ACC112 (cell line): ENCODE data around the gene IMPACT.

Experiments
- H2AFZ ChIP-seq: fragments of 200-600 bp; sonication (generic); one replicate; pipeline ENCODE4 v1.6.0; 2017; ENCODE audit warnings: antibody characterized with exemption, low read length; ENCODE audit not compliant: unreplicated experiment
- H3K27ac ChIP-seq: fragments of 200-600 bp; sonication (generic); 2 replicates; pipeline ENCODE4 v1.5.1; 2014; ENCODE audit warnings: low read depth, mild to moderate bottlenecking, antibody characterized with exemption, low read length, moderate library complexity
- H3K27me3 ChIP-seq: fragments of 200-600 bp; sonication (generic); 2 replicates; pipeline ENCODE4 v1.6.1; 2014; ENCODE audit warnings: mild to moderate bottlenecking, antibody characterized with exemption, low read length, moderate library complexity, mixed read lengths; ENCODE audit not compliant: insufficient read depth
- H3K36me3 ChIP-seq: fragments of 200-600 bp; sonication (generic); 2 replicates; pipeline ENCODE4 v1.6.1; 2016; ENCODE audit warnings: mild to moderate bottlenecking, antibody characterized with exemption, low read length, moderate library complexity, mixed read lengths; ENCODE audit not compliant: insufficient read depth
- H3K4me1 ChIP-seq: fragments of 200-600 bp; sonication (generic); one replicate; pipeline ENCODE4 v1.6.1; 2016; ENCODE audit warnings: low read length, mixed read lengths; ENCODE audit not compliant: insufficient read depth, unreplicated experiment, control insufficient read depth
- H3K4me3 ChIP-seq: fragments of 200-600 bp; sonication (generic); 2 replicates; pipeline ENCODE4 v1.5.1; 2014; ENCODE audit warnings: mild to moderate bottlenecking, low read depth, low read length
- H3K79me2 ChIP-seq: fragments of 200-600 bp; sonication (generic); one replicate; pipeline ENCODE4 v1.6.0; 2016; ENCODE audit warnings: low read length; ENCODE audit not compliant: control insufficient read depth, unreplicated experiment, insufficient read depth

Gene IMPACT

DNA sequence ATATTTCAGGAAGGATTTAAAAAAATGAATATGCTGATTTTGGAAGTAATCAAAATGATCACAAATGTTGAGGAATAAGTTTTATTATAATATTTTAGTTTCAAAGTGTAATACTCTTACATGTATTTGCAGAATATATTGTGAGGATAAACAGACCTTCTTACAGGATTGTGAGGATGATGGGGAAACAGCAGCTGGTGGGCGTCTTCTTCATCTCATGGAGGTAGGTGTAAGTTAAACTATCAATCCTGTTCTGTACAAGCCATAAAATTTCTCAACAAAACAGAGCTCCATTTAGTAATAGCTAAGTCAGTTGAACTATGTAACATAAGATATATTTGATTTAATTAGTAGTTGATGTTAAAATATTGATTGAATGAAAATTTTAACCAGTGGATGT lies 21.5 kb downstream of the IMPACT start:
- Histone ChIP-seq H3K4me1 (no peaks in the 10 kb centered on the region), H2AFZ (no peak overlapping the region), H3K27me3 (no peaks in the 10 kb centered on the region), H3K79me2 (no peaks in the 10 kb centered on the region), H3K27ac (no peak overlapping the region), H3K36me3 (peaks cover 25% of the 10 kb centered on the region), H3K4me3 (no peak overlapping the region)

DNA sequence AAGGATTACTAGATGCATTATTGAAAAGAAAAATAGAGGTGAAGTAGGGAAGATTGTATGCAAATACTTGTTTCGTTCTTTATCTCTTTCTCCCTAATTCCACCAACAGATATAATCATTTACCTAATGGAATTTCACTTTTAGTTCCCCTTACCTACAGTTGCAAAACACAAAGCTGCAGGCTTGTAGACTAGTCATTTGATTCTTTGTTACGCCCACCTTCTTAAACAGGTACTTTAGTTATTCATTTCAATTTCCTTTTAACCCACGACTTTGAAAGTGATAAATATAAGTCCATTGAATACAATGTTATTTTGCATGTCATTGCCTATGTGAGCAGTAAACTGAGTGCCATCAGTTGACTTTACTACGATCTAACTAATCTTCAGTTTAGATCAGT lies 30.1 kb downstream of the IMPACT start:
- H2AFZ ChIP-seq: no peak overlapping the region

DNA sequence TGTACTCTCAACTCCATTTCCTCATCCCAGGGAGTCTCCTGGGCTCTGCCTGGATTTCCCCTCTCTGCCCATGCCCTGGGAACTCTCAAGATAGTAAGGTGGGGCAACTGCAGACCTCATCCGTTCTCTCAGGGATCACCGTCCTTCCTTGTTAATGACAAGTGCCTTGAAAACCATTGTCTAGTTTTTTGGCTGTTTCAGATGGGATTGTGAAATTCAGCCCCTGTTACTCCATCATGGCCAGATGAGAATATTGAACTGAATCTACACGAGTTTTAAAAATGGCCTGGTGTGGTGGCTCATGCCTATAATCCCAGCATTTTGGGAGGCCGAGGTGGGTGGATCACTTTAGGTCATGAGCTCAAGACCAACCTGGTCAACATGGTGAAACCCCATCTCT lies 33.3 kb downstream of the IMPACT start:
- no peaks in the 10 kb centered on the region for H3K4me1 ChIP-seq
- H3K4me3 ChIP-seq: no peak overlapping the region
- H3K27ac ChIP-seq: no peak overlapping the region
- H3K27me3 ChIP-seq: no peaks in the 10 kb centered on the region
- H3K79me2 ChIP-seq: no peaks in the 10 kb centered on the region
- H3K36me3 ChIP-seq: no peaks in the 10 kb centered on the region
- H2AFZ ChIP-seq: no peak overlapping the region

More for the DNA sequence above, 30.1 kb downstream of the IMPACT start:
- Histone ChIP-seq H3K27ac (no peak overlapping the region), H3K4me3 (no peak overlapping the region), H3K4me1 (no peaks in the 10 kb centered on the region), H3K27me3 (no peaks in the 10 kb centered on the region), H3K79me2 (no peaks in the 10 kb centered on the region), H3K36me3 (0 out of 2 replicates have a peak, but pooled peaks cover 4% of the 10 kb centered on the region)

- H3K27me3 ChIP-seq: no peaks in the 10 kb centered on the region
- H2AFZ ChIP-seq: no peak within 1 kb of the TSS
- no peaks in the 10 kb centered on the region for H3K36me3 ChIP-seq
- no peaks in the 10 kb centered on the region for H3K4me1 ChIP-seq
- no peaks in the 10 kb centered on the region for H3K79me2 ChIP-seq
- H3K27ac ChIP-seq: no peak within 1 kb of the TSS
- H3K4me3 ChIP-seq: no peak within 1 kb of the TSS
These were observed 33.9 kb downstream of the IMPACT start, which contains the start of gene HRH4 for GRCh38 chr18:24460388-24460787. TSS of gene HRH4 (plus strand) at chr18:24460637. CDS start at chr18:24460729, 92 bp downstream.

DNA sequence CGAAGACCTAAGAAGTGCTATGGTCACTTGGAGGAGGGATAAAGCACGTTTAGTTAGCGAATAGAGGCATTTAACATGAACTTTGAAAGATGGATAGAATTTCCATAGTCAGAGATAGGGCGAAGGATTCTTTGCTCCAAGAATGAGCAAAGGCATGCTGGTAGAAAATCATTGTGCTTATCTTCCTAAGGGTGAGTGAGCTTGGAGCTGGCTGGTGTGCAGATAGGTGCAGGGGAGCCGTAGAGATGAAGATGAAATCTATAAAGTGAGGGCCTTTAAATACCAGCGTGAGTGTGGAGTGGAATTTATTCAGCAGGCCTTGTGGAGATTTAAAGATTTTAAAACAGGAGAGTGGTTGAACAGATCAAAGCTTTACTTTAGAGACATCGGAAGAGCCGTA lies 35.5 kb downstream of the IMPACT start:
- Histone ChIP-seq H3K4me3 (no peak overlapping the region), H3K79me2 (no peaks in the 10 kb centered on the region), H3K36me3 (no peaks in the 10 kb centered on the region), H3K27me3 (no peaks in the 10 kb centered on the region), H2AFZ (no peak overlapping the region), H3K27ac (no peak overlapping the region), H3K4me1 (no peaks in the 10 kb centered on the region)

DNA sequence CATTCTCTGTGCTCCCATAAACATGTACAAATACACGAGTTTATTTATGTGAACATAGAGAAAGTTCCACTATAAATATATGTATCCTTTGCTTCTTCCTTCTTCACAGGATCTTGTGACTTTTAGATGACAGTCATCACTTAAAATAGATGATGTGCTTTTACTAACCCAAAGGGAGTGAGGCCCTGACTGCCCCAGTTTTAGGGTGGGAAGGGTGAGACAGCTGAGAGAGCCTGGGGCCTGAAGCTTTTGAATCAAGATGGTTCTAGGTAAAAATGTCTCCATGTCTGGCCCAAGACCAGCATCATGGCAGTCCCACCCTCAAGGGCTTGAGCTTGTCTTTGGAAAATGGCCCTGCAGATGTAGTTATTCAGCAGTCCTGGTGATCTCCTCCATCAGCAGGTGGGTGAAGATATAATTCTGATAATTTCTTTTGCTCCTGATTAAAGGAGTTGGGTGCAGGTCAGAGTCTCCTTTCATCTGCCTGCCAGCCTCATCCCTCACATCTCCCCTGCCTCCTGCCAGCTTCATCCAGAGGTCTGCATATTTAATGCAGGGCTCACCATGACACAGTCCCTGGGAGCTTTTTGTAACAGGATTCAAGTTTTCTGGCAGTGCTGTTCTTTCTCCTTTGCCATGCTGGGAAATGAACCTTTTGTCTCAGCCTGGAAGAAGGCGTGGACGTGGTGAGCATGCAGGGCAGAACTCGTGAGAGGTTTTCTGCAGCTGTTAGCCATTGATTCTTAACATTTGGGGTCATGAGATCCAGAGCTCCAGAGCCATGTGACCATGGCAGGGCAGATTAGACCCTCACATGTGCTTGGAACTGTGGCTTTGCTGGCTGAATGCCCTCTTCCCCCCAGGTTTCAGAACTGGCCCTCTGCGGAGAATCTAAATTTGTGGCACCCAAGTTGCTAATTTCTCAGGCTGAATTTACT lies 36.6 kb downstream of the IMPACT start:
- H3K27ac ChIP-seq: no peak overlapping the region
- no peaks in the 10 kb centered on the region for H3K79me2 ChIP-seq
- no peak overlapping the region for H2AFZ ChIP-seq

GRCh38 chr18:24465486-24465885 lies 39.0 kb downstream of the IMPACT start:
- Histone ChIP-seq H3K27ac (no peak overlapping the region), H3K36me3 (no peaks in the 10 kb centered on the region), H3K4me1 (no peaks in the 10 kb centered on the region), H3K27me3 (no peaks in the 10 kb centered on the region), H3K79me2 (no peaks in the 10 kb centered on the region), H2AFZ (no peak overlapping the region), H3K4me3 (no peak overlapping the region)

More for the DNA sequence above, 36.6 kb downstream of the IMPACT start:
- Histone ChIP-seq H3K27me3 (no peaks in the 10 kb centered on the region), H3K4me1 (no peaks in the 10 kb centered on the region), H3K36me3 (no peaks in the 10 kb centered on the region), H3K4me3 (no peak overlapping the region)

DNA sequence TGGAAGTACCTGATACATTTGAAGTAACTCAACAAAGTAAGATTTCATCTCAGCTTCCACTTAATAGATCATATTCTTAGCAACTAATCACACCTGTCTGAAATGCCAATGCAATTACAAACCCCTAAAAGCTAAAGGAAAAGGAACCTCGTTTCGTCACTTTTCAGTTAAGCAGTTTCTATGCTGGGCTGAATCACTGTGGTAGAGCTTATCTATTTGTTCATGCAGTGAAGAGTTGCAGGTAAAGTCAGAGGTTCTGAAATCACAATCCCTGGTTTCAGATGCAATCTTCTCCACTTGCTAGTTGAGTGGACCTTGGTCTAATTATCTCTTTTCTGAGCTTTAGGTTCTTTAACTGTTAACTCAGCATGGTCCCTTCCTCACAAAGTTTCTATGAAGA lies 40.3 kb downstream of the IMPACT start:
- Histone ChIP-seq H3K4me3 (no peak overlapping the region), H3K36me3 (no peaks in the 10 kb centered on the region), H3K79me2 (no peaks in the 10 kb centered on the region), H3K27ac (no peak overlapping the region), H2AFZ (no peak overlapping the region), H3K4me1 (no peaks in the 10 kb centered on the region), H3K27me3 (no peaks in the 10 kb centered on the region)

- H2AFZ ChIP-seq: no peak overlapping the region
- no peak overlapping the region for H3K27ac ChIP-seq
- no peaks in the 10 kb centered on the region for H3K27me3 ChIP-seq
- H3K4me1 ChIP-seq: peaks cover 3% of the 10 kb centered on the region
- no peak overlapping the region for H3K4me3 ChIP-seq
- H3K36me3 ChIP-seq: no peaks in the 10 kb centered on the region
- no peaks in the 10 kb centered on the region for H3K79me2 ChIP-seq
These were observed 43.6 kb downstream of the IMPACT start for GRCh38 chr18:24470022-24470618.

- H3K4me3 ChIP-seq: no peak overlapping the region
- peaks cover 3% of the 10 kb centered on the region for H3K4me1 ChIP-seq
- no peak overlapping the region for H2AFZ ChIP-seq
- H3K36me3 ChIP-seq: no peaks in the 10 kb centered on the region
- no peaks in the 10 kb centered on the region for H3K79me2 ChIP-seq
- H3K27me3 ChIP-seq: no peaks in the 10 kb centered on the region
- no peak overlapping the region for H3K27ac ChIP-seq
These were observed 44.3 kb downstream of the IMPACT start for GRCh38 chr18:24470805-24471204.

GRCh38 chr18:24472591-24472990 lies 46.1 kb downstream of the IMPACT start:
- Histone ChIP-seq H3K27me3 (no peaks in the 10 kb centered on the region), H2AFZ (no peak overlapping the region)

More at GRCh38 chr18:24472591-24472990, 46.1 kb downstream of the IMPACT start:
- Histone ChIP-seq H3K79me2 (no peaks in the 10 kb centered on the region), H3K27ac (no peak overlapping the region), H3K4me3 (no peak overlapping the region), H3K36me3 (no peaks in the 10 kb centered on the region), H3K4me1 (peaks cover 3% of the 10 kb centered on the region)
